IMR-90 (cell line): ENCODE data around the gene RHEX.

Experiments used
- BHLHE40 ChIP-seq: fragments of 150-350 bp; IDR thresholded peaks from 2 replicates; pipeline ENCODE4 v1.6.1; 2016; ENCODE audit warnings: mild to moderate bottlenecking, low read depth, low read length
- CTCF ChIP-seq: conservative IDR thresholded peaks from 2 replicates; pipeline ENCODE4 v1.5.1; 2012; ENCODE audit warnings: mild to moderate bottlenecking, low read depth, low read length, improper control_type of control experiment
- MAFK ChIP-seq: IDR thresholded peaks from 2 replicates; pipeline ENCODE4 v1.6.1; 2012; ENCODE audit warnings: low read depth, low read length, improper control_type of control experiment
- MXI1 ChIP-seq: IDR thresholded peaks from 2 replicates; pipeline ENCODE4 v1.6.1; 2012; ENCODE audit warnings: low read depth, mild to moderate bottlenecking, low read length, moderate library complexity, borderline replicate concordance
- POLR2A ChIP-seq: IDR thresholded peaks from 2 replicates; pipeline ENCODE4 v1.6.1; 2012; ENCODE audit warnings: mild to moderate bottlenecking, low read depth, low read length
- RAD21 ChIP-seq: IDR thresholded peaks from 2 replicates; pipeline ENCODE4 v1.6.1; 2012; ENCODE audit warnings: low read length, improper control_type of control experiment
- RFX5 ChIP-seq: IDR thresholded peaks from 2 replicates; pipeline ENCODE4 v1.8.0; 2012; ENCODE audit warnings: low read depth, mild to moderate bottlenecking, low read length, moderate library complexity
- SMC3 ChIP-seq: fragments of 150-350 bp; IDR thresholded peaks from 2 replicates; pipeline ENCODE4 v1.6.1; 2016; ENCODE audit warnings: low read depth, mild to moderate bottlenecking, antibody characterized with exemption, low read length, moderate library complexity

GRCh38 chr1:206083750-206084149, 30.8 kb downstream of the RHEX start:
- no peak for TF ChIP-seq POLR2A
- no peak for TF ChIP-seq RFX5
- no peak for TF ChIP-seq CTCF
- TF ChIP-seq SMC3, result no peak
- no peak for TF ChIP-seq RAD21
- no peak for TF ChIP-seq MXI1
- no peak for TF ChIP-seq MAFK
- no peak for TF ChIP-seq BHLHE40
